Measurements from ENCODE around the gene SDF2L1.
"Not testable (repeated sequence)": the region's sequence is repeated elsewhere in the genome, so short reads cannot be mapped to it uniquely, and the experiment has no call there.

The SDF2L1 gene

GRCh38 chr22:21665047-21665851 is 23.1 kb downstream of the SDF2L1 start:
- DNase-seq = no peak

- DNase-seq = no peak
Observed at GRCh38 chr22:21666786-21667185, 24.7 kb downstream of the SDF2L1 start.

- DNase-seq = no peak
Observed at GRCh38 chr22:21669026-21669425, 26.9 kb downstream of the SDF2L1 start.

- no peak for DNase-seq
Observed at GRCh38 chr22:21672107-21672629, 30.1 kb downstream of the SDF2L1 start.

GRCh38 chr22:21673534-21674321 is 31.6 kb downstream of the SDF2L1 start:
- no peak for DNase-seq

GRCh38 chr22:21674638-21675245 is 32.6 kb downstream of the SDF2L1 start:
- no peak for DNase-seq

GRCh38 chr22:21677606-21678443 is 35.7 kb downstream of the SDF2L1 start:
- no peak for DNase-seq

- DNase-seq = not testable (repeated sequence)
Observed at GRCh38 chr22:21678842-21679241, 36.7 kb downstream of the SDF2L1 start.

GRCh38 chr22:21679383-21679782 is 37.3 kb downstream of the SDF2L1 start:
- no peak for DNase-seq

- DNase-seq = no peak
Observed at GRCh38 chr22:21680830-21681565, 38.9 kb downstream of the SDF2L1 start.

GRCh38 chr22:21681566-21682370 is 39.7 kb downstream of the SDF2L1 start:
- no peak for DNase-seq

GRCh38 chr22:21682385-21683175 is 40.5 kb downstream of the SDF2L1 start:
- no peak for DNase-seq

- DNase-seq = no peak
Observed at GRCh38 chr22:21683401-21683811, 41.3 kb downstream of the SDF2L1 start.

GRCh38 chr22:21684492-21685163 is 42.5 kb downstream of the SDF2L1 start:
- DNase-seq = no peak

GRCh38 chr22:21685164-21685513 is 43.0 kb downstream of the SDF2L1 start:
- DNase-seq = no peak

- no peak for DNase-seq
Observed at GRCh38 chr22:21686193-21686608, 44.1 kb downstream of the SDF2L1 start.

GRCh38 chr22:21686634-21687393 is 44.7 kb downstream of the SDF2L1 start:
- DNase-seq = no peak

- DNase-seq = no peak
Observed at GRCh38 chr22:21687685-21688259, 45.7 kb downstream of the SDF2L1 start.

Measured in NCI-H748 treated with DMSO at 0.1 percent for 48 hours (cell line).